ENCODE results near the gene RPS6KC1.
"Not testable (repeated sequence)": the region's sequence is repeated elsewhere in the genome, so short reads cannot be mapped to it uniquely, and the experiment has no call there.

Gene RPS6KC1

GRCh38 chr1:213051127-213051880 lies at the start of gene RPS6KC1:
RPS6KC1 (plus strand) TSS chr1:213051241; CDS start chr1:213051405, 164 bp downstream.
- peak; percentile 62 to 92 (median 89) for DNase-seq

- DNase-seq: no peak
Measured at GRCh38 chr1:213003256-213003655, 47.8 kb upstream of the RPS6KC1 start.

- DNase-seq: no peak
Measured at GRCh38 chr1:213008564-213008963, 42.5 kb upstream of the RPS6KC1 start.

- peak in 1 of 3 experiments; percentile 38 for DNase-seq
Measured at GRCh38 chr1:213014642-213015041, 36.4 kb upstream of the RPS6KC1 start.

- DNase-seq: peak; percentile 92 to 99 (median 96)
Measured at GRCh38 chr1:213015099-213016050, 35.7 kb upstream of the RPS6KC1 start, which contains the start of gene ANGEL2. ANGEL2 (minus strand) TSS chr1:213015867; CDS start chr1:213015671, 196 bp downstream.

- no peak for DNase-seq
Measured at GRCh38 chr1:213017447-213018273, 33.4 kb upstream of the RPS6KC1 start.

GRCh38 chr1:213019450-213019849 lies 31.6 kb upstream of the RPS6KC1 start:
- no peak for DNase-seq

GRCh38 chr1:213020016-213020415 lies 31.0 kb upstream of the RPS6KC1 start:
- no peak for DNase-seq

GRCh38 chr1:213027024-213027423 lies 24.0 kb upstream of the RPS6KC1 start:
- not testable (repeated sequence) for DNase-seq

- no peak for DNase-seq
Measured at GRCh38 chr1:213032651-213033050, 18.4 kb upstream of the RPS6KC1 start.

- no peak for DNase-seq
Measured at GRCh38 chr1:213034713-213035112, 16.3 kb upstream of the RPS6KC1 start.

- DNase-seq: no peak
Measured at GRCh38 chr1:213035573-213035972, 15.5 kb upstream of the RPS6KC1 start.

- no peak for DNase-seq
Measured at GRCh38 chr1:213041443-213041842, 9.6 kb upstream of the RPS6KC1 start.

- DNase-seq: peak in 2 of 3 experiments; percentile 26 to 74
Measured at GRCh38 chr1:213045321-213046226, 5.5 kb upstream of the RPS6KC1 start.

GRCh38 chr1:213049232-213049631 lies 1.8 kb upstream of the RPS6KC1 start:
- no peak for DNase-seq

- no peak for DNase-seq
Measured at GRCh38 chr1:213050745-213051126, 305 bp upstream of the RPS6KC1 start.

- no peak for DNase-seq
Measured at GRCh38 chr1:213051881-213052202, 801 bp downstream of the RPS6KC1 start.

GRCh38 chr1:213053455-213053854 lies 2.4 kb downstream of the RPS6KC1 start:
- DNase-seq: no peak

GRCh38 chr1:213054142-213054541 lies 3.1 kb downstream of the RPS6KC1 start:
- DNase-seq: no peak

- no peak for DNase-seq
Measured at GRCh38 chr1:213054733-213055591, 3.9 kb downstream of the RPS6KC1 start.

GRCh38 chr1:213055767-213056166 lies 4.7 kb downstream of the RPS6KC1 start:
- no peak for DNase-seq

Data from NCI-H1417 (cell line).